ENCODE data around the gene ICOSLG. TPM values are rescaled to one million over a fixed set of nuclear protein-coding genes. Genes with fewer than 3 reads are reported as not detected.
"Not testable (repeated sequence)": the region's sequence is repeated elsewhere in the genome, so short reads cannot be mapped to it uniquely, and the experiment has no call there.

Gene ICOSLG
- total RNA-seq, 4 donors from 2014 or later, result 6.3 to 38.0 (median 9.3) TPM

- H3K4me3 ChIP-seq, result peak within 1 kb of the TSS in 2 of 4 donors; percentile 16 to 29
- H3K4me1 ChIP-seq, result peaks cover 0 to 8% (median 0%) of the 10 kb centered on the region in 4 donors
- DNase-seq, result no peak
- TF ChIP-seq CTCF (IDR thresholded peaks at IDR 0.05) (no peak), POLR2A (IDR thresholded peaks at IDR 0.05) (no peak)
- H3K36me3 ChIP-seq, result no peaks in the 10 kb centered on the region
- no peak within 1 kb of the TSS for H3K27ac ChIP-seq
- H3K9me3 ChIP-seq, result no peaks in the 10 kb centered on the region
- H3K27me3 ChIP-seq, result no peaks in the 10 kb centered on the region
Measured at GRCh38 chr21:44285138-44285992, 44.6 kb upstream of the ICOSLG start, which contains the start of gene AIRE. Gene AIRE (plus strand): TSS chr21:44285876. CDS start chr21:44286007, 131 bp downstream.

- no peaks in the 10 kb centered on the region for H3K27me3 ChIP-seq
- DNase-seq, result no peak
- peaks cover 0 to 8% (median 0%) of the 10 kb centered on the region in 4 donors for H3K4me1 ChIP-seq
- H3K9me3 ChIP-seq, result no peaks in the 10 kb centered on the region
- TF ChIP-seq POLR2A (IDR thresholded peaks at IDR 0.05) (no peak), CTCF (IDR thresholded peaks at IDR 0.05) (no peak)
- no peaks in the 10 kb centered on the region for H3K36me3 ChIP-seq
- no peak overlapping the region for H3K4me3 ChIP-seq
- H3K27ac ChIP-seq, result no peak overlapping the region
Measured at GRCh38 chr21:44283948-44284347, 43.2 kb upstream of the ICOSLG start.

- H3K27me3 ChIP-seq, DNase-seq, H3K4me1 ChIP-seq, H3K36me3 ChIP-seq, H3K4me3 ChIP-seq, H3K9me3 ChIP-seq, H3K27ac ChIP-seq: not testable (repeated sequence)
Measured at GRCh38 chr21:44283211-44283785, 42.6 kb upstream of the ICOSLG start.

GRCh38 chr21:44282370-44282769 lies 41.6 kb upstream of the ICOSLG start:
- no peaks in the 10 kb centered on the region for H3K36me3 ChIP-seq
- H3K27me3 ChIP-seq, result no peaks in the 10 kb centered on the region
- no peak overlapping the region for H3K27ac ChIP-seq
- no peak for DNase-seq
- no peak for TF ChIP-seq CTCF (IDR thresholded peaks at IDR 0.05)
- H3K4me1 ChIP-seq, result peaks cover 0 to 8% (median 0%) of the 10 kb centered on the region in 4 donors
- H3K9me3 ChIP-seq, result no peaks in the 10 kb centered on the region
- H3K4me3 ChIP-seq, result no peak overlapping the region

- no peak for TF ChIP-seq POLR2A (IDR thresholded peaks at IDR 0.05)
- TF ChIP-seq CTCF (IDR thresholded peaks at IDR 0.05), result no peak
- no peak for DNase-seq
- no peaks in the 10 kb centered on the region for H3K9me3 ChIP-seq
- peaks cover 0 to 8% (median 0%) of the 10 kb centered on the region in 4 donors for H3K4me1 ChIP-seq
- H3K27ac ChIP-seq, result no peak overlapping the region
- no peaks in the 10 kb centered on the region for H3K36me3 ChIP-seq
- no peak overlapping the region for H3K4me3 ChIP-seq
- H3K27me3 ChIP-seq, result no peaks in the 10 kb centered on the region
Measured at GRCh38 chr21:44281801-44282200, 41.1 kb upstream of the ICOSLG start.
